Esophagus mucosa (tissue), 1 donor: ENCODE results near the gene ACE. TPM values are rescaled to one million over a fixed set of nuclear protein-coding genes. Genes with fewer than 3 reads are reported as not detected.
A peak's percentile ranks its signal among the peaks of the same experiment; 100 is the strongest.

ENCODE experiments used
- ATAC-seq: fragments of 200-7000 bp; cut with Tn5 transposase; one replicate; pipeline ENCODE4 v1.9.1; 2020
- total RNA-seq: library from RNA; stranded (reverse); gene quantifications from one replicate; pipeline ENCODE4 v1.2.4, GENCODE V29; 2023
- donor health status: DM: yes; HTN: yes; CAD: no.

Gene ACE
- 1.9 TPM for total RNA-seq

DNA sequence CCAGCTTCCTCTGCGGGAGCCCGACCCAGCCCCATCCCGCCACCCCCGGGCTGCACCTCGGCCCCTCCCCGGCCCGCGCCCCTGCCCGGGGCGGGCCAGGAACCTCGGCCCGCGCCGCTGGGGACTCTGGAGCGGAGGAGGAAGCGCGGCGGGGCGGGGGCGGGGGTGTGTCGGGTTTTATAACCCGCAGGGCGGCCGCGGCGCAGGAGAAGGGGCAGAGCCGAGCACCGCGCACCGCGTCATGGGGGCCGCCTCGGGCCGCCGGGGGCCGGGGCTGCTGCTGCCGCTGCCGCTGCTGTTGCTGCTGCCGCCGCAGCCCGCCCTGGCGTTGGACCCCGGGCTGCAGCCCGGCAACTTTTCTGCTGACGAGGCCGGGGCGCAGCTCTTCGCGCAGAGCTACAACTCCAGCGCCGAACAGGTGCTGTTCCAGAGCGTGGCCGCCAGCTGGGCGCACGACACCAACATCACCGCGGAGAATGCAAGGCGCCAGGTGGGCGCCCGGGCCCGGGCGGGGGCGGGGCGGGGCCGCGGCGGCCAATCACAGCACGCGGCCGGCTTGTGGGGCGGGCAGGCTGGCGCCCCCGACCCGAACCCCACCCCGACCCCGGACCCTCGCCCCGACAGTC lies at the start of gene ACE:
TSS of gene ACE (plus strand) at position 208 of the 626 bp plus-strand sequence. CDS start at position 242, 34 bp downstream.
- ATAC-seq, result no peak

DNA sequence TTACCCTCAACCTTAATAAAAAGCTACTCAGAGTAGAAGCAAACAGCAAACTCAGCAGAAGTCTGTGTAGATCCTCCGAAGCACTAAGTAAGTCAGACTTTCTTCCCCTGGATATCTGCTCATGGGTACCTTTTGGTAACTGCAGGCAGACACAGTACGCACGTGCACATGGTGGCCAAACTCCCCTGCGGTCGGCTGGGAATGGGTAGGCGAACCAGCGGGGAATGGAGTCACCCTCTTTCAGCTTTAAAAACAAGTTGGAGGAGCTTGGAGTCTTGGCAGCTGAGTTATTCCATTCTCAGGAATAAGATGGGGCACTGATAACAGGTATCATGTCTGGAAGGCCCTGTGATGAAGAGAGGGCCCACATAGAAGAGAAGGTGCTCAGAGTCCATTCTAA lies 47.1 kb upstream of the ACE start:
- no peak for ATAC-seq

DNA sequence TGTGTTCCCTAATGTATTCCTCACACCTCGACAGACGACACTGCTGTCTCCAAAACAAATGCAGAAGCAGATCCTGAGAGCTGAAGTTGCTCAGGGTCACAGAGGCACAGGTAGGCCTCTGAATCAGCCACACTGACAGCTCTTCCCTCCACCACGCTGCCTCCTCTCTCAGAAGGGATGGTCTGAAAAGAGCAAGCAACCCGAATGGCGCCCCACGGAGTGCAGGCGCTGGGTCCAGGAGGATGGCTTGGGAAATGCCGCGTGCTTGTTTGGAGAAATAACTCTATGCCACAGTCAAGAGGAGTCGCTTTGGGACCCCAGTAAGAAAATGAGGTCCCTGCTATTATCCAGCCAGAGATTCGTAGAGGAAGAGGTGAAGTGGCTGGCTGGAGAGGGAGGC lies 46.6 kb upstream of the ACE start:
- ATAC-seq, result no peak

DNA sequence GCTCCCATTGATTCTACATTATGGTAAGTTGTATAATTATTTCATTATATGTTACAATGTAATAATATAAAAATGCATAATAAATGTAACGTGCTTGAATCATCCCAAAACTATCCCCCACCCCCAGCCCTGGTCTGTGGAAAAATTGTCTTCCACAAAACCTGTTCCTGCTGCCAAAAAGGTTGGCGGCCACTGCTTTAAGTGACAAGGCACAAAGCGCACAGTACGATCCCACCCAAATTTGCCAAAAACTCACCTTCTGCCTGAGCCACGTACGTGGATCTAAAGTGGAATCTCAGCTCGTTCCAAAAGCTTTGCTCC lies 45.3 kb upstream of the ACE start:
- ATAC-seq, result no peak

DNA sequence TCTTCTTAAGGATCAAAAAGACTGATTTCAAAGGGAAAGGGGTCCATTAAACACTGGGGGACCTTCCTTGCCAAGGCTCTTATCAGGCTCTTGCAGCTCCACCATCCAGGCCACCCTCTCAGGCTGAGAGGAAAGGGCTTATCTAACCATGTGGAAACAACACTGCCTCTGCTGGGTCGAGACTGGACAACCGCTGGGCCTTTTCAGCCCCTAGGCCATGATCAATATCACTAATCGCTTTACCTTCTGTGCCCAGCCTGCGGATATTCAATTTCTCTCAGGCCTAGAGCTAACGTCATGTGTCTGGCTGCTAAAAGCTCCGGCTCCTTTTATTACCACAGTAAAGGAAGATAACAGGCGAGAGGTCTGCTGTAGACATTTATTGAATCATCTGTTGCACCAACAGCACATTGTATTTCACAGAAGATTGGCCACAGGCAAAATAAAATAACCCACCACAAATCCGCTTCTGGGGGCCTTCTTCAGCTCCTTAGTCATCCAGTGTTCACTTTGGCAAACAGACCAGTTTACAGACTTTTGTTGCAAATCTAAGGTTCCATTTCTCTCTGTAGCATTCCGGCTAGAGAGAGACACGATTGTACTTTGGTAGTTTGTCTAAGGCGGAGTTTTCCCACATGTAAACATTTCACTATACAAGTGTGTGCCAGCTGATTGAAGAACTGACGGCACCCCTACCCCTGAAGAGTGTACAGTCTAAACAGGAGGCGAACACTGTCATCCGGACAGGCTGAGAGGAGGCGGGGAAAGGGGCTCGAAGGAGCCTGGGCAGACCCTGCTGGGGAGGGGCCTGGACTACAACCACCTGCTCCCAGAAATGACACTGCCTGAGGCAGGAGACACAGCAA lies 44.7 kb upstream of the ACE start:
- ATAC-seq, result no peak

DNA sequence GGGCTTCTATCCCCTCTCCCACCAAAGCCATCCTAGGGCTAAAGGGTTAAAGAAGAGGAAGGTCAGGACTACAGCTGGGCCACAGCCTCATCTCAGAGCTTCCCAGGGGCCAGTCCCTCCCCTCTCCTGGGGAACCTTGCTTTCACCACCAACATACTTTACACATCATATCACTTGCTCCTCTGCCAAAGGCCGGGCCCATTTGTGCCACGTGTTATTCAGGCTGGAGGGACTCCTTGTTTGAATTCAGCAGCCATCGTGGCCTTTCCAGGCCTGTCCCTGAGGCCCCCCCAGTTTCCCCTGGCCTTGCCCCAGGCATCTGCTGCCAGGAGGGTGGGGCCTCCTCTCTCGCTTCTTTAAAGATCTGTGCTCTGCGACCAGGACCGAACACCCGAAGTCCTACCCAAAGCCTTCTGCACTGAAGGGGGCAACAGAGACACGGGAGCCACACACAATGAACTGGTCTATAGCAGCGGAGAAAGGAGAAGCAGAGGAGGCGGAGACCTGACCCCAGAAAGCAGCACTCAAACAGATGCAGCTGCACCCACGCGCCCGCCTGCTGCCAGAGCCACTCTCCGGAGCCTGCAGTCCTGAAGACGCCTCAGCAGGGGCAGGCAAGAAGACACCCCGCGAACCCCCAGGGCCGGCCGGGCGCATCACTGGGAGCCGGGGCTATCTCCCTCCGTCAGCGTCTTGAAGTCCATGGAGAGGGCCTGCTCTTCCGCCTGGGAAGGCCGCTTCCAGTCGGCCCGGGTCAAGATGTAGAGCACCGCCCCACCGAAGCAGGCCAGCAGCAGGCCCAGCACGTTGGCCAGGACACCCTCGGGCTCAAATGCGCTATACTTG lies 42.9 kb upstream of the ACE start:
- no peak for ATAC-seq

DNA sequence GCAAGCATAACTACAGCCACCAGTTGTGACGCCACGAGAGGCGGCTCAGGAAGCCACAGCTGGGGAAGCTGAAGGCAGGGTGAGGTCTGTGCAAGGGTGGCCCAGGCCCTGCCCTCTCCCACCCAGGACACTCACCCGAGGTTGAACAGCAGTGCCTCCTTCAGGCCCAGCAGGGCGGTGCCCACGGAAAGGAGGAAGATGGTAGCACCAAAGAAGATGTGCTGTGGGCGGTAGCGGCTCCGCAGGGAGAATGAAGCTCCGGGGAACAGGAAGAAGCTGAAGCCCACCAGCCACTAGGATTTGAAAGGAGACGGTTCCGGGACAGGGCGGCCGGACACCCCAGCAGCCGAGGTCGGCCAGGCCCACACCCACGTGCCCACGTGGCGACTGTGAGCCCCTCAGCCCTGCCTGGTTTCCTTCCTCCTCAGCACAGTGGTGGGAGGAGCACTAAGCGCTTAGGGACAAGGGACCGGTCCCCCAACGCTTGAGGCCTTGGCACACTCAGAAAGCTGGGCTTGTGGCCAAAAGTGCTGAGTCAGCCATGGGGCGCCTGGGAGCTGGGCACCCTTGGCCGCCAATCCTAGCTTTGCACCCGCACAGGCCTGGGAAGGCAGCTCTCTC lies 41.8 kb upstream of the ACE start:
- peak; percentile 82 for ATAC-seq

DNA sequence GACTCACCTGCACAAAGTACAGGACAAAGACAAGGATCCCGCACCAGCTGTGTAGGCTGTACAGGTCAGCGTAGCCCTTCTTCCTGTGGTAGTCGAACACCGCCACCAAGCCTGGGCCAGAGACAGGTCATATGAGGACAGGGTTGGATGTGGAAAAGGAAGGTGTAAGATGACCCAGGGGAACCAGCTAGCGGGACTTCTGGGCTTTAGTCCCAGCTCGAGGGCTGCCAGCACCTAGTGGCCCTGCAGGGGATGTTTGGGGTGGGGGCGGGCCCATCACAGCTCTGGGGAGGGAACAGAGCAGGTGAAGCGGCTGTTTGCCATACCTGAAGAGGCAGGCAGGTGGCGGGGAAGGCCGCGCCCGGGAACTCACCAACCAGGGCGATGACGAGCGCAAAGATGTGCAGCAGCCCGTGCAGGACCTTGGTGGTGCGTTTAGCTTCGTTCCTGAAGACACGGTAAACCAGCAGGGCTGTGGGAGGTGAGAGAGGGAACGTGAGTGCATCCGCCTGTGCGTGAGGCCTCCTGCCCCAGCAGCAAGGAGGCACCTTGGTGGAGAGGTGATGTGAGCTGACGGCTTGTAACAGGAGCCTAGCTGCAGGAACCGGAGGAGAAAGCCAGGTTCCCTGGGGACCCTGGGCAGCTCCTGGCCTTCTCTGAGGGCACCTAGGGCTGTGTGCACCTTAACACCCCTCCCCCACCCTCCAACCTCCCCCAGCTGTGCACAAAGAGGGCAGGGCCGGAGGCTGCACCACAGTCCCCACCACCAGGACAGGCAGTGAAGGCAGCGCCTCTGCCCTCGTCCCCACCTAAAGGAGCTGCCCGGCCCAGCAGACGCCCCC lies 41.0 kb upstream of the ACE start:
- peak; percentile 58 for ATAC-seq

DNA sequence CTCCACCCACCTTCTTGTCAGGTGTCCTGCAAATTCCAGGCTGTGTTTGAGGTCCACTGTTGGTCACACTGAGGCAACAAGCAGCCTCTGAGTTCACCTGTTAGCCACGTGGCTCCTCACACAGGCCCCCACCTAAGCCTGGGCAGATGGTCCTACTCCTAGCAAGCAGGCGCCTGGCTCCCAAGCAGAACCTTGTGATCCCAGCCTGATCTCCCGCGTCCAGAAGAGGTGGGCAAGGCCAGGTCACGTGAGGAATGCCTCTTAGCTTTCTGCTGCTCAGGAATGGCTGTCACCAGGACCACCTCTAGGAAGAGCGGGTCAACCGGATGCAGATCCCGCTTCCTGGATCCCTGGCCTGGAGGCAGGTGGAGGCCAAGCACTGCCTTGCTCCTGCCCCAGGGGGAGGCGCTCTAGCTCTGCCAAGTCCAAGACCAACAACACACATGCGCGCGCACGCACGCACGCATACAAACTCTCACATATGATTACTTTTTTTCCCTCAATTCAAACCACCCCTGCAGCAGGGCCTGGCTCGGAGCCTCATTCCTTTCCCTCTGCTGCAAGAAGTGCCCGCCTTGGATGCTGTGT lies 40.2 kb upstream of the ACE start:
- ATAC-seq, result no peak

DNA sequence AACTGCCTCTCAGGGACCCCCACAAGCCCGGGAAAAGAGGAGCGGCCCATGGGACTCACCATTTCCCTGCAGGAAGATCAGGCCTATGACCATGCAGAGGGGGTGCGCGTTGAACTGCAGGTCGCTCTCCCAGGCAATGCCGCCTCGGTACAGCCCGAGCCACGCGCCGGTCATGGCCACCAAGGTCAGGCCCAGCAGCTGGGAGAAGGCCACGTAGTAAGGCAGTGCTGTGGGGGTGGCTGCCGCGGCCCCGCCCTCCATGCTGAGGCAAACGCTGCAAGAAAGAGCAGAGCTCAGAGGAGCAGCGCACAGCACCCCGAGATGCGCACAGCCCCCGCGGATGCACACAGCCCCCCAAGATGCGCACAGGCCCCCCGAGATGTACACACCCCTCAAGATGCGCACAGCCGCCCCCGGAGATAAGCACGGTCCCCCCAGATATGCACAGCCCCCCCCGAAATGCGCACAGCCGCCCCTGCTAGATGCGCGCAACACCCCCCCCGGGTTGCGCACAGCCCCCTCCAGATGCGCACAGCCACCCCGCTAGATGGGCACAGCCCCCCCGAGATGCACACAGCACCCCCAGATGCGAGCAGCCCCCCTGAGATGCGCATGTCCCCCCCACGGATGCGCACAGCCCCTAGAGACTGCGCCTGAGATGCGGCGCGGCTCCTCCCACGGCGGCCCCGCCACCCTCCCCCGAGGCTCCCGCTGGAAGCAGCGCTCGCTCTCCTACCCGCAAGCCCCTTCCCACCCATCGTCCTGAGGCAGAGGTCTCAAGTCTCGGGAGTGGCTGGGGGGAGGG lies 39.4 kb upstream of the ACE start:
- ATAC-seq, result no peak

DNA sequence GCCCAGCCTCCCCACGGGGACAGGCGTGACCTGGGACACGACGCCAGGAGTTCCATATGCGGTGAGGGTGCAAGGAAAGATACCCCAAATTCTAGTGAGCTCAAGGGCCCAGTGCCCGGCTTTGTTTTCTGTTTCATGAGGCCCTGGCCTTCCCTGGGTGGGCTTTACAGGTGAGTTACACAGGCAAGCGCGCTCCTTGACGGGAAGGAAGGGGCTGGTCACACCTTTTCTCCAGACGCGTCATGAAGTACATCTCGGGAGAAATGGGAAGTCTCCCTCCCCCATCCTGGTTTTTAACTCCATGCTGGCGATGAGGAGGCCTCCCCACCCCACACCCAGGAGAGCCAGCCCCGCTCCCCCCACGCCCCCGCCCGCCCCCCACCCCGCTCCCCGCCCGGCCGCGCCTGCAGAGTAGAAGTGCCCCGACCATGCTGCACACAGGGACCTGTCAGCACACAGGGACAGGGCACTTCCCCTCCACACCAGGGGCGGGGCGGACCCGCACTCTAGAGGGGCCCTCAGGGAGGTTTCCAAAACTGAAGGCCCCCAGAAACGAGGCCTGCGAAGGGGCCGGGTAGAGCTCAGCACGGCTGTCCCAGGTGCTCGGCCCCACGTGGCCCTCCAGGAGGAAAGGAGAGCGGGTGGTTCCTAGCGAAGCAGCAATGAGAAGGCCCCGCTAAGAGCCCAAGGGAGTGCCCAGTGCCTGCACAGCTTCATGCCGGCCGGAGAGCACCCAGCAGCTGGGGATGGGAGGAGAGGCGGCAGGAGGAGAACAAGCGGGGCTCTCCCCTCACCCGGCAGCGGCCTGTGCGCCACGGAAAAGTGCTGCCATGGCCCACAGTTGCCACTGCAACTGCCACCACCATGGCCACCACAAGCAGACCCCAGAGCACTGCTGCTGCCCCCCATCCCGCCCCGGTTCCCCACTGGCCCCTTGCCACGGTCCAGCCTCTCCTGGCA lies 38.5 kb upstream of the ACE start:
- no peak for ATAC-seq

DNA sequence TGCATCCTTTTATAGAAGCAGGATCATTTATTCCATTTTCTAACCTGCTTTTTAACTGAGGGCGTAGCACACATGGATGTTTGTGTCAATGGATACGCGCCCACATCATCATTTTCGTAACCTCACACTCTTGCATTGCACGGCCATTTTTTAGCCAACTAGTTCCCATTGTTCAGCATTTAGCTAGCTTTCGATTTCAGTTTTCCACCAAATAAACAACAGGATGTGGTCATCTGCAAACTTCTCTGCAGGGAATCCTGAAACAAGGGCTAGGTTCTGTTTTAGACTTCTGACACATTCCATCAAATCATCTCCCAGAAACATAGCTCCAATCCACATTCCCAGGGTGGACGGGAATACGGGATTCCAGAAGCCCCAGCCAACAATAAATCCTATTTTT lies 37.2 kb upstream of the ACE start:
- no peak for ATAC-seq

DNA sequence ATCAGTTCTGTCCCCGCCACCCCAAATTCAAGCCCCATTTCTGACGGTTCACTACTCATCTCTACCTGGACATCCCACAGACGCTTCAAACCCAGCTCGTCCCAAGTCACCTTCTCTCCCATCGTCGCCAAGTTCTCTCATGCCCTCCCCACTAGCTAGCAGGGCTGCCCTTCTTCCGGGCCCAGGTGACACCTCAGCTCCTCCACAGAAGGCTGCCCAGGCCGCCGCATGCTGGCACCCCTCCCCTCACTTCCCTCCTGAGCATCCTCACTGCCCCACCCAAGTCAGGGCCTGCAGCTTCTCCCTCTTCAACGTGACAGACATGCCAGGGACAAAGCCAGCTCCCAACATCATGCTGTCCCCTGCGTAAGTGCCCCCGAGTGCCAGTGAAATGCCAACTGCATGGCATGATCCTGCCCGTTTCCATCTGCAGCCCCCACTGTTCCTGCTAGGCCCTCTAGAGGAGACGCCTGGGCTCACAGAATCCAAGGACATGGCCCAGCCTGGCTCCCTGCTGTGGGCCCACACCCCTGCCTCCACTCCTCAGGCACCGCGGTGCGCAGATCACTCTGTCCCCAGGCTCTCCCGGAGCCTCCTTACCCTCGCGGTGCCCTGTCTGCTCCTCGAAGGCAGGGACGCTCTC lies 36.6 kb upstream of the ACE start:
- ATAC-seq, result no peak

DNA sequence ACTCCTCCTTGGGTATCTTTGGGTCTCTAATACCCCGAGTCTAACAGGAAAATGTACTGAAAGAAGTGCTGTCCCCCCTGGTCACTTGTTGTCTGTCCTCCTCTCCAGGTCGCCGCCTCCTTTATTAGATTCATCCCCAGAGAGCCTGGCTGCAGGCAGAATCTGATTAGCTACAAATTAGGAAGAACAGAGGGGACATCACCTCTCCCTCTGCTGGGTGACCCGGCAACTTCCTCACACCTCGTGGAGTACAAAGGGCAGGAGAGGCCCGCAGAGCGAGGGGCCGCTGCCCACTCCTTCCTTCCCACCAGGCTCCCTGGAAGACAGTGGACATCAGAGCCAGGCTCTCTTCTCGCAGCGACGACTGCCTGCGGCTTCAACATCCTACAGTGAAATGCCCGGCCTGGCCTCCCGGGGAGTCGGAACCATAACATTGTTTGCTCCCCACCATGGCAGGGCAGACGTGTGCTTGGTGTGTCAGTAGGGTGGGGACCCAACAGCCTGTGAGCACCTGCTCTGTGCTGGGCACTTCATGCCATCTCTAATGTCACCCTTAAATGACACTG lies 36.0 kb upstream of the ACE start:
- ATAC-seq, result no peak

DNA sequence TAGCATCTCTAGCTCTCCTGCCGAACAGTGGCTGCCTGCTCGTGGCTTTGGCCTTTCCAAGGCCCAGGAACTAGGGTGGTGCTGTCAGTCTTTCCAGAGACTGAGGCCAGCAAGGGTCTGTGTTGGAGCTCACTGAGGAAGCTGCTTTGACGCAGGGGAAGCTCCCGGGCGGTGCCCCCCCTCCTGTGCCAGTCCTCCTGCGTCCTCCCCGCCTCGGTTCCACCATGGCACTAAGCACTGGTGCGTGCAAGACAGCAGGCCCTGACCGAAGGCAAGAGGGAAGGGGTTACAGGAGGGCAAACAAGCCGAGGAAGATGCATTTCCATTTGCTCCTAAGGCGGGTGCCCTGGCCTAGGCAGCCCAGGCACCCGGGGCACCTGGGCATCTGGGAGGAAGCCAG lies 35.2 kb upstream of the ACE start:
- ATAC-seq, result no peak

DNA sequence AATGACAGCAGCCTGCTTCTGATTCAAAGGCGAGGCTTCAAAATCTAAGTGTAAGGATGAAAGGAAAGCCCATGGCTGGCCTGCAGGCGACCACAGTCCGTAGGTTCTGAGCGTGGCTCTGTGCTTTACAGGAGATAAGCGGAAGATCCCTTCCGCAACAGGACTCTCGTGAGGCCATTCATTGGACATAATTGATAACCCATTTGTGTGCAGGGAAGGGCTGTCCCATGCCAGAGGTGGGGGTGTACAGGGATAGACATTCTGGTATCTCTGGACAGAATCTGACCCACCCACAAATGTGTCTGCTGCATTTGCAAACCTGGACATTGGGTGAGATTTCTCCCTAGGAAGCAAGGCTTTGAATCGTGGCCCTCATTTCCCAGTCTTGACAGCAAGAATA lies 34.8 kb upstream of the ACE start:
- no peak for ATAC-seq

DNA sequence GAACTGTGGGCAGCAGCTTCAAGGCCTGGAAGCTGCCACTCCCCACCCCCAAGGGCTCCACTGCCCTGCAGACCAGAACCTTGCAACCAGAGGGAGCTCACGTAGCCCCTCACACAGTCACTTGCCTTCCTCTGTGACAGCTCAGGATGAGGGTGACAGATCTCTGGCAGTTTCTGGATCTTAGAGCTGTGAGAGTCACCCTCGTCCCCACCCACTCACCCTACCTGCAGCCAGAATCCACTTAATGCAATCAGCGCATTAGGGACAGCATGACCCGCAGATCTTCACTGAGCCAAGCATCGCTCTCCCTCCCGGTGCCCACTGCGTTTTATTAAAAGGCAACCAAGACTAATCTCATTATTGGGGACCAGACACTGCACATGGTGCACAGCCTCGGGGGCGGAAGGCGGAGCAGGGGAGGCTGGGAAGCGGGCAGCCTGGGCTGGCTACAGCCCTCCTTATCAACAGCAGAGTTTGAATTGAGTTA lies 34.3 kb upstream of the ACE start:
- no peak for ATAC-seq

DNA sequence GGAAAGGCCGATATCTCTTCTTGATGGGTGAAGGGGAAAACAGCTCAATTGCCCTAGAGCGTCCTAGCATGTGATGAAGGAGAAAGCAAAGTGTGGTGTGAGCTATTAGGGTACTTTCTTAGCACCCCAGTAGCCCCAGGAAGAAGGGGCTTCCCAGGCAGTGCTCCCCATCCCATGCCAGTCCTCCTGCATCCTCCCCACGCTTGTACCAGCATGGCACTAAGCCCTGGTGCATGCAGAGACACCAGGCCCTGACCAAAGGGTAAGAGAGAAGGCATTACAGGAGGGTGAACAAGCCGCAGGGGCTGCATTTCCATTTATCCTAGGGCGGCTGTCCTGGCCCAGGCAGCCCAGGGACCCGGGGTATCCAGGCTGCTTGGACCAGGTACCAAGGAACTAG lies 33.8 kb upstream of the ACE start:
- ATAC-seq, result no peak

DNA sequence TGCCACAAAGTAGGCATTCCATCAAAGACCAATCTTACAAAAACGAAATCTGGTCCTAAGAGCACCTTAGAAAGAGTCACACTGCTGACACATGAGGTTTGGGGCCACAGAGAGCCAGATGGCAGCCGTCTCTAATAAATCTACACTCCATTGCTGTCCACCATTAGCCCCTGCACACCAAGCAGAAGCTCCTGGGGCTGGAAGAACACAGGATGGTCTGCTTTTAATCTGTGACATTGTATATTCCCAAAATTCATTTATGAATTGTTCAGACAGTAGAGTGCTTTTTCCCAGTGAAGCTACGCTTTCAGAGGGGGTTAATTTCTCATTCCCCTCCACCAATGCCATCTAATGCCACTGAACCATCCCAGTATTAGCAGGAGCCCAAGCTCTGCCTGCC lies 32.4 kb upstream of the ACE start:
- no peak for ATAC-seq
